Measurements from ENCODE around the gene CYBA. TPM values are rescaled to one million over a fixed set of nuclear protein-coding genes. Genes with fewer than 3 reads are reported as not detected.

Gene CYBA
- total RNA-seq, 1 donor from 2014 or later: 51.8 TPM

DNA sequence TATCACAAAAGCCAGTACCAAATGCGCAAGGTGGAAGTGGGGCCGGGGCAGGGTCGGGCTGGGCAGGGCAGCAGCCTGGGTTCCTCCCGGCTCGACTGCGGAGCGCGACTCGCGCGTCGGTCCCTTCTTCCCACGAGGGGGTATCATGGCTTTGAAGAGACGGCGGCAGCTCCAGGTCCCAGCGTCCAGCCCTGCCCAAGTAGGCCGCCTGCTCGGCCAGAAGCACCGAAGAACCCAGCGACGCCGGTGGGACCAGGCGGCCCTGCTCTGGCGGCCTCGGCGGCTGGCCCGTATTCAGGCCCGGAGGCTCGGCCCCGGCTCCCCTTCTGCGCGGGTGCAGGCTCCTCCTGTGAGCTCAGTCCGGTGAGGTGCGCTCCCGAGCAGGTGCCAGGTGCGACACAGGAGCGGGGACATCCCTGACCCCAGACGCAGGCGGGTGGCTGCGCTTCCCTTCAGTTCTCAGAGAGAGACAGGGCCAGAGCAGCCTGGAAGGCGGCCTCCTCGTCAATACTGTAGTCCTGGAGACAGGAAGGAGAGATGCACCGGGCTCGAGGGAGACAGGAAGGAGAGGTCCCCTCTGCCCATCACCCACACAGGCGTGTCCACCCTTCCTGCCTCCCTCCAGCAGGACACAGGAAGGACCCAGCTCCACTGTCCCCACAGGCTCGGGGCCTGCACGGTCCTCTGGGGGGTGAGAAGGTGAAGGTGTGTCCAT, 46.4 kb upstream of the CYBA start:
- no peak for DNase-seq (ENCODE audit: extremely low spot score, unreplicated experiment)
- Mint-ChIP-seq H3K27me3 (ENCODE audit: unreplicated experiment) (no peaks in the 10 kb centered on the region), H3K27ac (ENCODE audit: unreplicated experiment) (no peak overlapping the region), H3K4me3 (ENCODE audit: unreplicated experiment) (no peak overlapping the region), H3K36me3 (ENCODE audit: unreplicated experiment) (peaks cover 4% of the 10 kb centered on the region), H3K9me3 (ENCODE audit: unreplicated experiment) (no peaks in the 10 kb centered on the region), H3K4me1 (ENCODE audit: unreplicated experiment) (peaks cover 7% of the 10 kb centered on the region)
- TF ChIP-seq, protein P1, sequence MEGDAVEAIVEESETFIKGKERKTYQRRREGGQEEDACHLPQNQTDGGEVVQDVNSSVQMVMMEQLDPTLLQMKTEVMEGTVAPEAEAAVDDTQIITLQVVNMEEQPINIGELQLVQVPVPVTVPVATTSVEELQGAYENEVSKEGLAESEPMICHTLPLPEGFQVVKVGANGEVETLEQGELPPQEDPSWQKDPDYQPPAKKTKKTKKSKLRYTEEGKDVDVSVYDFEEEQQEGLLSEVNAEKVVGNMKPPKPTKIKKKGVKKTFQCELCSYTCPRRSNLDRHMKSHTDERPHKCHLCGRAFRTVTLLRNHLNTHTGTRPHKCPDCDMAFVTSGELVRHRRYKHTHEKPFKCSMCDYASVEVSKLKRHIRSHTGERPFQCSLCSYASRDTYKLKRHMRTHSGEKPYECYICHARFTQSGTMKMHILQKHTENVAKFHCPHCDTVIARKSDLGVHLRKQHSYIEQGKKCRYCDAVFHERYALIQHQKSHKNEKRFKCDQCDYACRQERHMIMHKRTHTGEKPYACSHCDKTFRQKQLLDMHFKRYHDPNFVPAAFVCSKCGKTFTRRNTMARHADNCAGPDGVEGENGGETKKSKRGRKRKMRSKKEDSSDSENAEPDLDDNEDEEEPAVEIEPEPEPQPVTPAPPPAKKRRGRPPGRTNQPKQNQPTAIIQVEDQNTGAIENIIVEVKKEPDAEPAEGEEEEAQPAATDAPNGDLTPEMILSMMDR (IDR thresholded peaks at IDR 0.05): no peak

DNA sequence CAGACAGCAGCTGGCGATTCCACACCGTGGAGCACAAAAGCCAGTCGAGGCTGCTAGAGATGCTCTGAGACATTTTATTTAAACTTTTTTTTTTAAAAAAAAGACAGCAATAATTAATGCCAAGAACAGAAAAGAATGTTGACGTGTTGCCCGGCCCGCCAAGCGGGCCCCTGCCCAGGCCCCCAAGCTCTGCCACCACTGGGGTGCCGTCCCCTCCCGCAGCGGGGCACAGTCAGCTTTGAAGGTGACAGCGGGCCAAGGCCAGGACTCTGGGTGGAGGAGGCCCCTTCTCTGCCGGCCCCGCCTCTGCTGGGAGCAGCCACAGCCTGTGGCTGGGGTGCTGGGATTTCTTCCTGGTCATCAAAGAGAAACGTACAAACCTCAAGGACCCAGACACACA, 45.6 kb upstream of the CYBA start:
- TF ChIP-seq, protein P1 (IDR thresholded peaks at IDR 0.05): no peak
- Mint-ChIP-seq H3K27ac (ENCODE audit: unreplicated experiment) (no peak overlapping the region), H3K9me3 (ENCODE audit: unreplicated experiment) (no peaks in the 10 kb centered on the region), H3K4me3 (ENCODE audit: unreplicated experiment) (no peak overlapping the region), H3K36me3 (ENCODE audit: unreplicated experiment) (peaks cover 4% of the 10 kb centered on the region), H3K27me3 (ENCODE audit: unreplicated experiment) (no peaks in the 10 kb centered on the region), H3K4me1 (ENCODE audit: unreplicated experiment) (peaks cover 7% of the 10 kb centered on the region)
- DNase-seq (ENCODE audit: extremely low spot score, unreplicated experiment): no peak

DNA sequence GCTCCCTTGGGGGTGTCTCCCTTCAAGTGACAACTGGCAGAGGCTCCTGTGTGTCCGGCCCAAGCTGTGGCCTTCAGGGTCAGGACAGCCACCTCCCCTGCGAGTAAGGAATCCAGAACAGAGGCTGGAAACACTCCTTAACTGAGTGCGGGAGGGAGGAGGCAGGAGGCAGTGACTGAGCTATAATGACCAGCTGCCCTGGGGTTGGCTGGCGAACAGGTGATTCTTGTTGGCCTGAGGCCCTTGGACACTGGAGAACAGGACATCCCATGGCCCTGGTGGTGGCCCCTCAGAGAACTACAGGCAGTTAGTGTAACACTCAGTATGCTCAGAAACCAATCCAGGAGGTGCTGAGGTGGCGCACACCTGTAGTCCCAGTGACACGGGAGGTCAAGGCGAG, 44.9 kb upstream of the CYBA start:
- Mint-ChIP-seq H3K27ac (ENCODE audit: unreplicated experiment) (no peak overlapping the region), H3K36me3 (ENCODE audit: unreplicated experiment) (peaks cover 4% of the 10 kb centered on the region), H3K4me3 (ENCODE audit: unreplicated experiment) (no peak overlapping the region), H3K9me3 (ENCODE audit: unreplicated experiment) (no peaks in the 10 kb centered on the region), H3K27me3 (ENCODE audit: unreplicated experiment) (peaks cover 2% of the 10 kb centered on the region), H3K4me1 (ENCODE audit: unreplicated experiment) (peaks cover 4% of the 10 kb centered on the region)
- no peak for DNase-seq (ENCODE audit: extremely low spot score, unreplicated experiment)
- TF ChIP-seq, protein P1 (IDR thresholded peaks at IDR 0.05): no peak

DNA sequence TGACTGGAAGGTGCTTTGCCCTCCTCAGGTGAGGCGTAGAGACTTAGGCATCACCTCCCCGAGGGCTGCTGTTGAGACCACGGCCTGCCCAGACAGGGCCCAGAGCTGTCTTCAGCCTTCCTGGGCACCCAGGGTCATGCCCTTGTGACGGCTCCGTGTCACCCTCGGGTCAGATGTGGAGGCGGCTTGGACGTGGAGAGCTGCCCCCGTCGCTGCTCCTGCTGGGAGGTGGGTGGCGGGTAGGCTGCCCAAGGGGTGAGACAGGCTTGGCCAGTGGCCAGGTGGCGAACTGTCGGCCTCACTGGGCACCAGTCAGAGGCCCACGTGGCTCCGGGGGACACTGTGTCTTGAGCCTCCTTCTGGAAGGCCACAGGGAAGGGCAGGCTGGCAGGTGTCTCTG, 44.4 kb upstream of the CYBA start:
- peaks cover 4% of the 10 kb centered on the region for H3K36me3 Mint-ChIP-seq (ENCODE audit: unreplicated experiment)
- H3K4me1 Mint-ChIP-seq (ENCODE audit: unreplicated experiment): peaks cover under 1% of the 10 kb centered on the region
- H3K27me3 Mint-ChIP-seq (ENCODE audit: unreplicated experiment): peaks cover 6% of the 10 kb centered on the region
- TF ChIP-seq, protein P1 (IDR thresholded peaks at IDR 0.05): no peak
- H3K4me3 Mint-ChIP-seq (ENCODE audit: unreplicated experiment): no peak overlapping the region
- no peak overlapping the region for H3K27ac Mint-ChIP-seq (ENCODE audit: unreplicated experiment)
- H3K9me3 Mint-ChIP-seq (ENCODE audit: unreplicated experiment): no peaks in the 10 kb centered on the region
- no peak for DNase-seq (ENCODE audit: extremely low spot score, unreplicated experiment)

DNA sequence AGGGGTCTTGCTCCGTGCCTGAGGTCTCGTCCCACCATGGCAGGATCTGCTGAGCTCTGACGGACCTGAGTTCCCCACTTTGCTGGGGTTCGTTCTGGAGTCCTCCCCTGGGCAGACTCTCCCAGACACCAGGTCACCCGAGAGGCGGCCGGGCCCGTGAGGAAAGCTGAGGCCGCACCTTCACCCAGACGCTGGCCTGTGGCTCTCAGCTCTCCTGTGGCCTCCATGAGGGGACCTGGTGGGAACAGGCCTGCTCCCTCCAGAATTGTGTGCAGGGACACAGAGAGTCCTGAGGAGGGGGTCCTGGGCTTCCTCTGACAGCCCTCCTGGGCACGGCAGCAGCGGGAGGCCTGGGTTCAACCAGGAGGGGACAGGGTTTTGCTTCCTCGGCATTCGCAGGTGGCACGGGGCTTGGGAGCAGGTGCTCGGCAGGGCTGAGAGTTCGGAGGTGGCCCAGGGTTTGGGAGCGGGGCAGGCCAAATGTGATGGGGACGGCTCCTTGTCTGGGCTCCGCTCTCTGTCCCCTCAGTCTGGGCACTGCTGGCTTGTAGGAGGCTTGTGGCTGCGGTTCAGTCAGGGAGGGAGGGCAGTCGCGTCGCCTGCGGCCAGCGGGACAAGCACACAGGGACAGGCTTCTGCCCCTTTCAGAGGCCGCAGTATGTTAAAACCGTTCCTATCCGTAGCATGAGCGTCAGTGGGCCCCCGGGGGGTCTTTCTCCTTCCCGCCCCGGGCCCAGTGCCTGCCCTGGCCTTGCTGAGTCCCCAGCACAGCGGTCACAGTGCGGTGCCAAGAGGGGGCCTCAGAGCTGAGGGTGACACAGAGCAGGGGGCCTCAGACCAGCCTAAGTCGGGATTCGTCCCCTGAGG, 43.6 kb upstream of the CYBA start:
- H3K27ac Mint-ChIP-seq (ENCODE audit: unreplicated experiment): no peak overlapping the region
- H3K4me3 Mint-ChIP-seq (ENCODE audit: unreplicated experiment): no peak overlapping the region
- H3K9me3 Mint-ChIP-seq (ENCODE audit: unreplicated experiment): no peaks in the 10 kb centered on the region
- H3K27me3 Mint-ChIP-seq (ENCODE audit: unreplicated experiment): peaks cover 6% of the 10 kb centered on the region
- H3K36me3 Mint-ChIP-seq (ENCODE audit: unreplicated experiment): peaks cover 4% of the 10 kb centered on the region
- no peak for DNase-seq (ENCODE audit: extremely low spot score, unreplicated experiment)
- H3K4me1 Mint-ChIP-seq (ENCODE audit: unreplicated experiment): no peaks in the 10 kb centered on the region
- TF ChIP-seq, protein P1 (IDR thresholded peaks at IDR 0.05): no peak

Data from osteocyte (in vitro differentiated cells).